HUES48 (cell line): ENCODE data around the gene JAM3.

Experiments used
- H3K27ac ChIP-seq: one replicate; pipeline ENCODE4 v1.7.0; 2013; ENCODE audit warnings: low read depth, low read length, inconsistent platforms
- H3K27me3 ChIP-seq: 2 replicates; pipeline ENCODE4 v1.6.1; 2013; ENCODE audit warnings: mild to moderate bottlenecking, low read length; ENCODE audit not compliant: control insufficient read depth, insufficient read depth
- H3K36me3 ChIP-seq: 2 replicates; pipeline ENCODE4 v1.6.1; 2013; ENCODE audit warnings: low read length; ENCODE audit not compliant: control insufficient read depth, insufficient read depth
- H3K4me1 ChIP-seq: 2 replicates; pipeline ENCODE4 v1.6.1; 2013; ENCODE audit warnings: mild to moderate bottlenecking, low read length; ENCODE audit not compliant: control insufficient read depth, insufficient read depth
- H3K4me3 ChIP-seq: 2 replicates; pipeline ENCODE4 v1.5.1; 2013; ENCODE audit warnings: mild to moderate bottlenecking, low read depth, low read length
- H3K9ac ChIP-seq: 2 replicates; pipeline ENCODE4 v1.6.1; 2013; ENCODE audit warnings: mild to moderate bottlenecking, low read depth, low read length, moderate library complexity
- H3K9me3 ChIP-seq: 2 replicates; pipeline ENCODE4 v1.6.1; 2013; ENCODE audit warnings: low read length; ENCODE audit not compliant: control insufficient read depth, insufficient read depth

JAM3 gene

DNA sequence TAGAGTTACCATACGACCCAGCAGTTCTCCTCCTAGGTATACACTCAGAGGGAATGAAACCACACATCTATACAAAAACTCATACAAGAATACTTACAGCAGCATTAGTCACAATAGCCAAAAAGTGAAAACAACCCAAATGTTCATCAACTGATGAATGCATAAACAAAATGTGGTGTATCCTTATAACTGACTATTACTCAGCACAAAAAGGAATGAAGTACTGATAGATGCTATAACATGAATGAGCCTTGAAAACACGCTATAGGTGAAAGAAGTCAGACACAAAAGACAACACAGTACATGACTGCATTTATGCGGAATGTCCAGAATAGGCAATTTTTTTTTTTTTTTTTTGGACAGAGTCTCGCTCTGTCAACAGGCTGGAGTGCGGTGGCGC is 131.8 kb downstream of the JAM3 start:
- Histone ChIP-seq H3K27ac (no peak overlapping the region), H3K9me3 (no peaks in the 10 kb centered on the region), H3K4me3 (no peak overlapping the region), H3K4me1 (no peaks in the 10 kb centered on the region), H3K27me3 (no peaks in the 10 kb centered on the region), H3K9ac (no peak overlapping the region), H3K36me3 (peaks cover 89% of the 10 kb centered on the region)
